Sigmoid colon (tissue), 4 donors: ENCODE data around the gene CACNB1.

Experiments used
- CTCF ChIP-seq, 4 experiments: fragments of 450-650 bp in 3 of 4; fragments of 200-600 bp in 1 of 4; IDR thresholded peaks; one replicate each; pipeline ENCODE4 v1.5.1; 2016 to 2019; ENCODE audit warnings: antibody characterized with exemption in 4 of 4, mild to moderate bottlenecking in 3 of 4, moderate library complexity in 2 of 4
- EP300 ChIP-seq, 4 donors: sonication (generic); formaldehyde crosslinking; IDR thresholded peaks; one replicate each; pipeline ENCODE4 v1.6.1; 2017; ENCODE audit warnings: antibody characterized with exemption in 4 of 4
- POLR2A ChIP-seq, 2 donors: fragments of 450-650 bp; IDR thresholded peaks; one replicate each; pipeline ENCODE4 v1.6.1; 2016; ENCODE audit warnings: antibody characterized with exemption in 2 of 2, mild to moderate bottlenecking in 2 of 2, moderate library complexity in 2 of 2
- POLR2AphosphoS5 ChIP-seq, 4 donors: sonication (generic); formaldehyde crosslinking; IDR thresholded peaks; one replicate each; pipeline ENCODE4 v1.6.1; 2017; ENCODE audit warnings: antibody characterized with exemption in 4 of 4

DNA sequence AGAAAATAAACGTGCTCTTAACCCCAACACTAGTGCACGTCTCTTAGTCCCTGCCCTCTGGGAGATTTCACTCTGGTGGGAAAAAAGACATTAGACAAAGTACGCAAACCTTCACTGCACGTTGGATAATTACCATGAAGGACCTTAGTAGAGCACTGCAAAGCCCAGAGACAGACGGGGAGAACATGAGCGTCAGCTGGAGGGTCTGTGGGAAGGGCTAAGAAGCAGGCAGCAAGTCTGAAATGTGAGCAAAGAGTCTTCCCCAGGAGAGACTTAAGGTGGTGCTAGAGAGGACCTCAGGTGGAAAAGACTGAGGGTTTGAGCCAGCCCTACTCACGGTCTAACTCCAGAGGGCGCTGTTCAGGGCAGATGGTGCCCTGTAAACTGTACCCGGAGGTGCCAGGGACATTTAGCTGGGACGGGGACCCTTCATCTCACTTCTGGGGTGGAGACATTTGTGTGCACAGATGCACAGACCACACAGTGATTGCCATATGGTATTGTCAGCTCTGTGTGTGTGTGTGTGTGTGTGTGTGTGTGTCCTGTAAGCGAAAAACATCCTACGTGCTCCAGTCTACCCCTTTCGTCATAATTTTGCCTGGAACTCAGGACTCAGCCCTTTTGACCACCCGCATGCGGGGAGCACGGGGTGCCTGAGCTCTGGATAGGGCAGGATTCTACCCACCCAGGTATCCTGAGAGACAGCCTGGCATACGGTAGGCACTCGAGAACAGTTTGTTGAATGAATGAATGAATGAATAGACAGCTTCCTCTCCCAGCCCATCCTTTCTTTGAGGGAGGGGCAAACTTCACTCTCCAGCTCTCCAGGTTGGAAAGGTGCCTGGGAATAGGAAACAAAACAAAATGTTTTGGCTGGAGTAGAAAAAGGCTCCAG lies 38.3 kb upstream of the CACNB1 start:
- TF ChIP-seq CTCF (IDR thresholded peaks at IDR 0.05) = no peak
- no peak for TF ChIP-seq POLR2A (IDR thresholded peaks at IDR 0.05)
- TF ChIP-seq POLR2AphosphoS5 (IDR thresholded peaks at IDR 0.05) = no peak
- no peak for TF ChIP-seq EP300 (IDR thresholded peaks at IDR 0.05)
